HCT116 (cell line): ENCODE results near the gene DNMT3A. TPM values are rescaled to one million over a fixed set of nuclear protein-coding genes. Genes with fewer than 3 reads are reported as not detected.

ENCODE experiments used
- ATAC-seq: fragments of 200-7000 bp; cut with Tn5 transposase; 2 replicates; pipeline ENCODE4 v1.9.1; 2020; ENCODE audit warnings: mild to moderate bottlenecking, moderate library complexity
- BruUV-seq: library from RNA; stranded (reverse); fragments of 400-500 nt; replicated peaks from 2 replicates; lab custom pipeline; 2021; lab: Mats Ljungman, UMichigan
- CTCF ChIA-PET: fragments of 300-600 bp; sonication (Branson Sonifier 250); formaldehyde crosslinking; loops from one replicate; lab custom pipeline; 2021; ENCODE audit warnings: antibody characterized with exemption; lab: Charles Lee
- POLR2A ChIA-PET: fragments of 300-600, 350-600 bp; sonication (Branson Sonifier 250); formaldehyde crosslinking; loops from one replicate; lab custom pipeline; 2021; ENCODE audit warnings: antibody characterized with exemption; lab: Charles Lee
- RAD21 ChIA-PET, 2 experiments: fragments of 300-600 bp; sonication (Branson Sonifier 250); formaldehyde crosslinking; loops; one replicate each; lab custom pipeline; 2023; ENCODE audit warnings: low total read pairs in 2 of 2; ENCODE audit not compliant: uncharacterized antibody in 2 of 2, unreplicated experiment in 2 of 2, low non-redundant PET in 1 of 2; lab: Charles Lee
- DNase-seq: peaks from one replicate; pipeline ENCODE4 v3.0.0-alpha.2; 2010; ENCODE audit warnings: low read depth, low spot score
- H2AFZ ChIP-seq: fragments of 200-600 bp; shearing (Covaris generic), sonication (generic); 2 replicates; pipeline ENCODE4 v1.6.1; 2017; ENCODE audit warnings: low read depth, mixed run types, mixed read lengths, antibody characterized with exemption, low read length; ENCODE audit not compliant: poor library complexity, severe bottlenecking
- H3K27ac ChIP-seq: 2 replicates; pipeline ENCODE4 v1.5.1; 2012; ENCODE audit warnings: low read depth, low read length
- H3K27me3 ChIP-seq: fragments of 200-600 bp; sonication (generic); 2 replicates; pipeline ENCODE4 v1.6.1; 2016; ENCODE audit warnings: mixed run types, low read length, mixed read lengths; ENCODE audit not compliant: insufficient read depth
- H3K36me3 ChIP-seq, 2 experiments: fragments of 200-500 bp in 1 of 2; fragments of 200-600 bp in 1 of 2; sonication (Bioruptor generic) in 1 of 2; sonication (generic) in 1 of 2; 2 replicates each; pipeline versions ENCODE4 v1.5.1 to v1.6.1; 2014 to 2016; ENCODE audit warnings: low read length in 2 of 2, inconsistent platforms in 1 of 2, mixed read lengths in 1 of 2, mixed run types in 1 of 2; ENCODE audit not compliant: insufficient read depth in 2 of 2, control insufficient read depth in 1 of 2
- H3K4me1 ChIP-seq, 2 experiments: fragments of 200-600 bp in 1 of 2; sonication (generic) in 1 of 2; 2 replicates each; pipeline versions ENCODE4 v1.5.1 to v1.6.1; 2012 to 2017; ENCODE audit warnings: low read length in 2 of 2, inconsistent platforms in 1 of 2, mild to moderate bottlenecking in 1 of 2, mixed read lengths in 1 of 2, mixed run types in 1 of 2, moderate library complexity in 1 of 2; ENCODE audit not compliant: insufficient read depth in 2 of 2, control insufficient read depth in 1 of 2
- H3K4me2 ChIP-seq: fragments of 200-600 bp; sonication (generic); 2 replicates; pipeline ENCODE4 v1.6.1; 2017; ENCODE audit warnings: mixed run types, low read length, mixed read lengths
- H3K4me3 ChIP-seq, 2 experiments: fragments of 200-600 bp in 1 of 2; sonication (generic) in 1 of 2; replicated peaks in 1 of 2; 2 replicates each; pipeline ENCODE4 v1.5.1; 2011 to 2016; ENCODE audit warnings: low read length in 2 of 2, control low read depth in 1 of 2, low read depth in 1 of 2, mild to moderate bottlenecking in 1 of 2, mixed read lengths in 1 of 2, mixed run types in 1 of 2
- H3K79me2 ChIP-seq: fragments of 200-600 bp; sonication (generic); 2 replicates; pipeline ENCODE4 v1.6.1; 2017; ENCODE audit warnings: mild to moderate bottlenecking, mixed run types, low read length, moderate library complexity, mixed read lengths; ENCODE audit not compliant: insufficient read depth
- H3K9ac ChIP-seq: fragments of 200-600 bp; sonication (generic); 2 replicates; pipeline ENCODE4 v1.6.1; 2016; ENCODE audit warnings: low read length, mixed read lengths
- H3K9me2 ChIP-seq: fragments of 200-600 bp; sonication (generic), shearing (Covaris generic); 2 replicates; pipeline ENCODE4 v1.6.1; 2017; ENCODE audit warnings: mixed run types, mild to moderate bottlenecking, moderate library complexity; ENCODE audit not compliant: insufficient read depth
- H3K9me3 ChIP-seq, 2 experiments: fragments of 200-500 bp in 1 of 2; fragments of 200-600 bp in 1 of 2; sonication (Bioruptor generic) in 1 of 2; sonication (generic) in 1 of 2; 2 replicates each; pipeline ENCODE4 v1.6.1; 2014 to 2017; ENCODE audit warnings: low read length in 2 of 2, mixed read lengths in 2 of 2, inconsistent platforms in 1 of 2, low read depth in 1 of 2, mild to moderate bottlenecking in 1 of 2, mixed run types in 1 of 2, moderate library complexity in 1 of 2; ENCODE audit not compliant: control insufficient read depth in 1 of 2, insufficient read depth in 1 of 2
- H4K20me1 ChIP-seq: fragments of 200-600 bp; sonication (generic), shearing (Covaris generic); 2 replicates; pipeline ENCODE4 v1.6.1; 2017; ENCODE audit warnings: mixed run types, mild to moderate bottlenecking, moderate library complexity; ENCODE audit not compliant: insufficient read depth
- CBX3 ChIP-seq: IDR thresholded peaks from 2 replicates; pipeline ENCODE4 v1.6.1; 2012; ENCODE audit warnings: low read depth
- ELF1 ChIP-seq: IDR thresholded peaks from 2 replicates; pipeline ENCODE4 v1.6.1; 2012; ENCODE audit warnings: low read depth, borderline replicate concordance
- EZH2 ChIP-seq: fragments of 200-600 bp; sonication (generic); IDR thresholded peaks from 2 replicates; pipeline ENCODE4 v1.6.1; 2017; ENCODE audit warnings: antibody characterized with exemption, mixed run types
- EZH2phosphoT487 ChIP-seq: fragments of 200-600 bp; IDR thresholded peaks from 2 replicates; pipeline ENCODE4 v1.6.1; 2018; ENCODE audit warnings: antibody characterized with exemption, borderline replicate concordance
- FOSL1 ChIP-seq: IDR thresholded peaks from 2 replicates; pipeline ENCODE4 v1.6.1; 2012; ENCODE audit warnings: low read depth
- JUND ChIP-seq: IDR thresholded peaks from 2 replicates; pipeline ENCODE4 v1.6.1; 2012
- MAX ChIP-seq: IDR thresholded peaks from 2 replicates; pipeline ENCODE4 v1.6.1; 2012
- POLR2A ChIP-seq: IDR thresholded peaks from 2 replicates; pipeline ENCODE4 v1.7.0; 2011; ENCODE audit warnings: borderline replicate concordance; ENCODE audit not compliant: insufficient read depth, insufficient read length; ENCODE audit errors: extremely low read depth
- POLR2AphosphoS5 ChIP-seq: IDR thresholded peaks from 2 replicates; pipeline ENCODE4 v1.6.1; 2011; ENCODE audit warnings: mild to moderate bottlenecking, low read depth, low read length, moderate library complexity
- RAD21 ChIP-seq: IDR thresholded peaks from 2 replicates; pipeline ENCODE4 v1.6.1; 2012; ENCODE audit warnings: low read depth, mild to moderate bottlenecking
- SIN3A ChIP-seq: IDR thresholded peaks from 2 replicates; pipeline ENCODE4 v1.6.1; 2012; ENCODE audit warnings: low read depth
- SP1 ChIP-seq: IDR thresholded peaks from 2 replicates; pipeline ENCODE4 v1.6.1; 2012; ENCODE audit warnings: low read depth
- TCF7L2 ChIP-seq: IDR thresholded peaks from 2 replicates; pipeline ENCODE4 v1.7.0; 2011; ENCODE audit warnings: borderline replicate concordance, inconsistent platforms; ENCODE audit not compliant: insufficient read depth, insufficient read length; ENCODE audit errors: extremely low read depth
- YY1 ChIP-seq: IDR thresholded peaks from 2 replicates; pipeline ENCODE4 v1.6.1; 2011; ENCODE audit warnings: low read length, low read depth, moderate library complexity, mild to moderate bottlenecking; ENCODE audit not compliant: insufficient replicate concordance; ENCODE audit errors: extremely low read depth
- ZFX ChIP-seq: fragments of 450-650 bp; IDR thresholded peaks from 2 replicates; pipeline ENCODE4 v1.6.1; 2017
- ZNF274 ChIP-seq: fragments of 200-500 bp; sonication (Bioruptor generic); IDR thresholded peaks from 2 replicates; pipeline ENCODE4 v1.6.1; 2014; ENCODE audit warnings: mild to moderate bottlenecking, low read depth, low read length, inconsistent platforms
- intact Hi-C: fragments of 100-400 bp; cut with micrococcal nuclease; formaldehyde crosslinking; loops from 2 replicates; pipeline ENCODE4 v1.10.0; 2022
- total RNA-seq: library from RNA; stranded (reverse); gene quantifications from one replicate; pipeline ENCODE4 v1.2.1, GENCODE V29; 2021; ENCODE audit not compliant: unreplicated experiment
- TF ChIP-seq, protein P1 (sequence below): IDR thresholded peaks from 2 replicates; pipeline ENCODE4 v1.6.1; 2011; ENCODE audit warnings: mild to moderate bottlenecking, low read length, moderate library complexity; ENCODE audit not compliant: insufficient replicate concordance; ENCODE audit errors: extremely low read depth
- TF ChIP-seq, protein P2 (sequence below): IDR thresholded peaks from 2 replicates; pipeline ENCODE4 v1.6.1; 2012; ENCODE audit warnings: low read depth
- TF ChIP-seq, protein P3 (sequence below), 3 experiments: fragments of 200-600 bp in 1 of 3; sonication (generic) in 1 of 3; IDR thresholded peaks in 2 of 3; conservative IDR thresholded peaks in 1 of 3; 2 replicates each; pipeline ENCODE4 v1.5.1; 2012 to 2017; ENCODE audit warnings: low read depth in 2 of 3, low read length in 2 of 3, antibody characterized with exemption in 1 of 3, borderline replicate concordance in 1 of 3, control low read depth in 1 of 3, mild to moderate bottlenecking in 1 of 3, mixed read lengths in 1 of 3, mixed run types in 1 of 3, moderate library complexity in 1 of 3; ENCODE audit not compliant: insufficient read depth in 1 of 3

Gene DNMT3A
- total RNA-seq, 1 experiment from 2014 or later: 14.3 TPM

GRCh38 chr2:25283921-25284320 lies 57.8 kb downstream of the DNMT3A start:
- no TSS peak for BruUV-seq
- no peaks in the 10 kb centered on the region for H3K9me2 ChIP-seq
- no peak overlapping the region for H3K4me3 ChIP-seq
- intact Hi-C loops: no loop called here
- no peaks in the 10 kb centered on the region for H4K20me1 ChIP-seq
- H3K27me3 ChIP-seq: no peaks in the 10 kb centered on the region
- no peak overlapping the region for H3K4me2 ChIP-seq
- no peak for TF ChIP-seq SP1
- no peak for TF ChIP-seq JUND
- TF ChIP-seq FOSL1: no peak
- no peak for TF ChIP-seq EZH2
- no peak for TF ChIP-seq RAD21
- no peak for TF ChIP-seq POLR2AphosphoS5
- TF ChIP-seq SIN3A: no peak
- no peak for TF ChIP-seq MAX
- TF ChIP-seq, protein P1, sequence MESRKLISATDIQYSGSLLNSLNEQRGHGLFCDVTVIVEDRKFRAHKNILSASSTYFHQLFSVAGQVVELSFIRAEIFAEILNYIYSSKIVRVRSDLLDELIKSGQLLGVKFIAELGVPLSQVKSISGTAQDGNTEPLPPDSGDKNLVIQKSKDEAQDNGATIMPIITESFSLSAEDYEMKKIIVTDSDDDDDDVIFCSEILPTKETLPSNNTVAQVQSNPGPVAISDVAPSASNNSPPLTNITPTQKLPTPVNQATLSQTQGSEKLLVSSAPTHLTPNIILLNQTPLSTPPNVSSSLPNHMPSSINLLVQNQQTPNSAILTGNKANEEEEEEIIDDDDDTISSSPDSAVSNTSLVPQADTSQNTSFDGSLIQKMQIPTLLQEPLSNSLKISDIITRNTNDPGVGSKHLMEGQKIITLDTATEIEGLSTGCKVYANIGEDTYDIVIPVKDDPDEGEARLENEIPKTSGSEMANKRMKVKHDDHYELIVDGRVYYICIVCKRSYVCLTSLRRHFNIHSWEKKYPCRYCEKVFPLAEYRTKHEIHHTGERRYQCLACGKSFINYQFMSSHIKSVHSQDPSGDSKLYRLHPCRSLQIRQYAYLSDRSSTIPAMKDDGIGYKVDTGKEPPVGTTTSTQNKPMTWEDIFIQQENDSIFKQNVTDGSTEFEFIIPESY: no peak
- TF ChIP-seq POLR2A: no peak
- TF ChIP-seq YY1: no peak
- TF ChIP-seq TCF7L2: no peak
- no peak for TF ChIP-seq ZNF274
- no peak for TF ChIP-seq CBX3
- TF ChIP-seq ELF1: no peak
- TF ChIP-seq EZH2phosphoT487: no peak
- TF ChIP-seq, protein P2, sequence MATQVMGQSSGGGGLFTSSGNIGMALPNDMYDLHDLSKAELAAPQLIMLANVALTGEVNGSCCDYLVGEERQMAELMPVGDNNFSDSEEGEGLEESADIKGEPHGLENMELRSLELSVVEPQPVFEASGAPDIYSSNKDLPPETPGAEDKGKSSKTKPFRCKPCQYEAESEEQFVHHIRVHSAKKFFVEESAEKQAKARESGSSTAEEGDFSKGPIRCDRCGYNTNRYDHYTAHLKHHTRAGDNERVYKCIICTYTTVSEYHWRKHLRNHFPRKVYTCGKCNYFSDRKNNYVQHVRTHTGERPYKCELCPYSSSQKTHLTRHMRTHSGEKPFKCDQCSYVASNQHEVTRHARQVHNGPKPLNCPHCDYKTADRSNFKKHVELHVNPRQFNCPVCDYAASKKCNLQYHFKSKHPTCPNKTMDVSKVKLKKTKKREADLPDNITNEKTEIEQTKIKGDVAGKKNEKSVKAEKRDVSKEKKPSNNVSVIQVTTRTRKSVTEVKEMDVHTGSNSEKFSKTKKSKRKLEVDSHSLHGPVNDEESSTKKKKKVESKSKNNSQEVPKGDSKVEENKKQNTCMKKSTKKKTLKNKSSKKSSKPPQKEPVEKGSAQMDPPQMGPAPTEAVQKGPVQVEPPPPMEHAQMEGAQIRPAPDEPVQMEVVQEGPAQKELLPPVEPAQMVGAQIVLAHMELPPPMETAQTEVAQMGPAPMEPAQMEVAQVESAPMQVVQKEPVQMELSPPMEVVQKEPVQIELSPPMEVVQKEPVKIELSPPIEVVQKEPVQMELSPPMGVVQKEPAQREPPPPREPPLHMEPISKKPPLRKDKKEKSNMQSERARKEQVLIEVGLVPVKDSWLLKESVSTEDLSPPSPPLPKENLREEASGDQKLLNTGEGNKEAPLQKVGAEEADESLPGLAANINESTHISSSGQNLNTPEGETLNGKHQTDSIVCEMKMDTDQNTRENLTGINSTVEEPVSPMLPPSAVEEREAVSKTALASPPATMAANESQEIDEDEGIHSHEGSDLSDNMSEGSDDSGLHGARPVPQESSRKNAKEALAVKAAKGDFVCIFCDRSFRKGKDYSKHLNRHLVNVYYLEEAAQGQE: no peak
- TF ChIP-seq, protein P3, sequence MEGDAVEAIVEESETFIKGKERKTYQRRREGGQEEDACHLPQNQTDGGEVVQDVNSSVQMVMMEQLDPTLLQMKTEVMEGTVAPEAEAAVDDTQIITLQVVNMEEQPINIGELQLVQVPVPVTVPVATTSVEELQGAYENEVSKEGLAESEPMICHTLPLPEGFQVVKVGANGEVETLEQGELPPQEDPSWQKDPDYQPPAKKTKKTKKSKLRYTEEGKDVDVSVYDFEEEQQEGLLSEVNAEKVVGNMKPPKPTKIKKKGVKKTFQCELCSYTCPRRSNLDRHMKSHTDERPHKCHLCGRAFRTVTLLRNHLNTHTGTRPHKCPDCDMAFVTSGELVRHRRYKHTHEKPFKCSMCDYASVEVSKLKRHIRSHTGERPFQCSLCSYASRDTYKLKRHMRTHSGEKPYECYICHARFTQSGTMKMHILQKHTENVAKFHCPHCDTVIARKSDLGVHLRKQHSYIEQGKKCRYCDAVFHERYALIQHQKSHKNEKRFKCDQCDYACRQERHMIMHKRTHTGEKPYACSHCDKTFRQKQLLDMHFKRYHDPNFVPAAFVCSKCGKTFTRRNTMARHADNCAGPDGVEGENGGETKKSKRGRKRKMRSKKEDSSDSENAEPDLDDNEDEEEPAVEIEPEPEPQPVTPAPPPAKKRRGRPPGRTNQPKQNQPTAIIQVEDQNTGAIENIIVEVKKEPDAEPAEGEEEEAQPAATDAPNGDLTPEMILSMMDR (IDR thresholded peaks at IDR 0.05 in 2 of 3, conservative IDR thresholded peaks at IDR 0.05 in 1 of 3; ENCODE audit: borderline replicate concordance in 1 of 3, insufficient read depth in 1 of 3, low read depth in 2 of 3, low read length in 2 of 3): no peak
- no peak for TF ChIP-seq ZFX
- TF ChIP-seq, all 23 proteins: peak for 0
- ChIA-PET RAD21 (no interaction called here), CTCF (no interaction called here), POLR2A (no interaction called here)
- DNase-seq (no peak), ATAC-seq (no peak)
- Histone ChIP-seq H2AFZ (no peak overlapping the region), H3K9ac (no peak overlapping the region), H3K27ac (no peak overlapping the region), H3K4me1 (no peaks in the 10 kb centered on the region), H3K36me3 (no peaks in the 10 kb centered on the region), H3K79me2 (no peaks in the 10 kb centered on the region), H3K9me3 (no peaks in the 10 kb centered on the region)
